Activated naive CD8-positive, alpha-beta T cell (primary cell): ENCODE results near the gene ARL6.
"Not testable (repeated sequence)": the region's sequence is repeated elsewhere in the genome, so short reads cannot be mapped to it uniquely, and the experiment has no call there.

Experiments used
- H3K27ac Mint-ChIP-seq: one replicate; pipeline ENCODE4 v1.8.0; 2021; ENCODE audit warnings: mixed read lengths
- H3K27me3 Mint-ChIP-seq: one replicate; pipeline ENCODE4 v1.8.0; 2021; ENCODE audit warnings: mixed read lengths
- H3K36me3 Mint-ChIP-seq: one replicate; pipeline ENCODE4 v1.8.0; 2021; ENCODE audit warnings: mixed read lengths
- H3K4me1 Mint-ChIP-seq: one replicate; pipeline ENCODE4 v1.8.0; 2021; ENCODE audit warnings: low read depth, mixed read lengths
- H3K4me3 Mint-ChIP-seq: one replicate; pipeline ENCODE4 v1.8.0; 2021; ENCODE audit warnings: mild to moderate bottlenecking, mixed read lengths
- H3K9me3 Mint-ChIP-seq: one replicate; pipeline ENCODE4 v1.8.0; 2021; ENCODE audit warnings: low read depth, mixed read lengths

ARL6 gene

GRCh38 chr3:97831140-97831539 lies 66.6 kb downstream of the ARL6 start:
- Mint-ChIP-seq H3K4me1 (no peaks in the 10 kb centered on the region), H3K27me3 (no peaks in the 10 kb centered on the region), H3K27ac (no peak overlapping the region), H3K4me3 (no peak overlapping the region), H3K9me3 (no peaks in the 10 kb centered on the region), H3K36me3 (no peaks in the 10 kb centered on the region)

- H3K36me3 Mint-ChIP-seq, H3K4me3 Mint-ChIP-seq, H3K9me3 Mint-ChIP-seq, H3K27me3 Mint-ChIP-seq, H3K27ac Mint-ChIP-seq, H3K4me1 Mint-ChIP-seq: not testable (repeated sequence)
Measured at GRCh38 chr3:97833184-97833583, 68.6 kb downstream of the ARL6 start.

GRCh38 chr3:97835761-97836160 lies 71.2 kb downstream of the ARL6 start:
- Mint-ChIP-seq H3K36me3 (no peaks in the 10 kb centered on the region), H3K27me3 (no peaks in the 10 kb centered on the region), H3K4me1 (no peaks in the 10 kb centered on the region), H3K9me3 (no peaks in the 10 kb centered on the region), H3K27ac (no peak overlapping the region), H3K4me3 (no peak overlapping the region)

- H3K36me3 Mint-ChIP-seq = peaks cover 1% of the 10 kb centered on the region
- no peaks in the 10 kb centered on the region for H3K27me3 Mint-ChIP-seq
- no peak overlapping the region for H3K4me3 Mint-ChIP-seq
- H3K9me3 Mint-ChIP-seq = no peaks in the 10 kb centered on the region
- no peak overlapping the region for H3K27ac Mint-ChIP-seq
- no peaks in the 10 kb centered on the region for H3K4me1 Mint-ChIP-seq
Measured at GRCh38 chr3:97838393-97838792, 73.8 kb downstream of the ARL6 start.

- Mint-ChIP-seq H3K4me1 (no peaks in the 10 kb centered on the region), H3K36me3 (peaks cover 2% of the 10 kb centered on the region), H3K4me3 (no peak overlapping the region), H3K27ac (no peak overlapping the region), H3K27me3 (no peaks in the 10 kb centered on the region), H3K9me3 (no peaks in the 10 kb centered on the region)
Measured at GRCh38 chr3:97839944-97840343, 75.4 kb downstream of the ARL6 start.

GRCh38 chr3:97841304-97841703 lies 76.7 kb downstream of the ARL6 start:
- Mint-ChIP-seq H3K9me3 (no peaks in the 10 kb centered on the region), H3K27me3 (peaks cover under 1% of the 10 kb centered on the region), H3K4me3 (no peak overlapping the region), H3K27ac (no peak overlapping the region), H3K4me1 (no peaks in the 10 kb centered on the region), H3K36me3 (peaks cover 4% of the 10 kb centered on the region)

GRCh38 chr3:97841956-97842355 lies 77.4 kb downstream of the ARL6 start:
- H3K36me3 Mint-ChIP-seq = peaks cover 4% of the 10 kb centered on the region
- H3K4me1 Mint-ChIP-seq = no peaks in the 10 kb centered on the region
- H3K27ac Mint-ChIP-seq = no peak overlapping the region
- H3K4me3 Mint-ChIP-seq = no peak overlapping the region
- H3K27me3 Mint-ChIP-seq = peaks cover 1% of the 10 kb centered on the region
- H3K9me3 Mint-ChIP-seq = no peaks in the 10 kb centered on the region

GRCh38 chr3:97848779-97849178 lies 84.2 kb downstream of the ARL6 start:
- Mint-ChIP-seq H3K9me3 (peaks cover 3% of the 10 kb centered on the region), H3K4me3 (no peak overlapping the region), H3K27me3 (peaks cover 2% of the 10 kb centered on the region), H3K27ac (no peak overlapping the region), H3K36me3 (peaks cover 6% of the 10 kb centered on the region), H3K4me1 (no peaks in the 10 kb centered on the region)
